ENCODE measurements around the gene BTNL3.
"Not testable (repeated sequence)": the region's sequence is repeated elsewhere in the genome, so short reads cannot be mapped to it uniquely, and the experiment has no call there.

The BTNL3 gene

GRCh38 chr5:180977852-180978251, 10.8 kb upstream of the BTNL3 start:
- H3K9me3 ChIP-seq (ENCODE audit: control insufficient read depth, insufficient read depth, low read length): no peaks in the 10 kb centered on the region
- H3K27me3 ChIP-seq (ENCODE audit: control insufficient read depth, insufficient read depth, low read length): no peaks in the 10 kb centered on the region

GRCh38 chr5:180982008-180982741, 6.5 kb upstream of the BTNL3 start:
- Histone ChIP-seq H3K4me3 (ENCODE audit: low read length) (no peak overlapping the region), H3K27me3 (ENCODE audit: control insufficient read depth, insufficient read depth, low read length) (no peaks in the 10 kb centered on the region), H3K27ac (ENCODE audit: low read length) (no peak overlapping the region), H3K4me1 (ENCODE audit: control insufficient read depth, insufficient read depth, low read length) (no peaks in the 10 kb centered on the region), H3K9me3 (ENCODE audit: control insufficient read depth, insufficient read depth, low read length) (no peaks in the 10 kb centered on the region), H3K36me3 (ENCODE audit: control insufficient read depth, insufficient read depth, low read length) (no peaks in the 10 kb centered on the region)
- DNase-seq (ENCODE audit: low read depth, low spot score): no peak
- WGBS (ENCODE audit: insufficient coverage, insufficient read length): no CpG with 5 or more reads among the region's 23 CpGs

More at GRCh38 chr5:180977852-180978251, 10.8 kb upstream of the BTNL3 start:
- H3K36me3 ChIP-seq (ENCODE audit: control insufficient read depth, insufficient read depth, low read length): no peaks in the 10 kb centered on the region
- DNase-seq (ENCODE audit: low read depth, low spot score): no peak
- H3K4me3 ChIP-seq (ENCODE audit: low read length): no peak overlapping the region
- no peak overlapping the region for H3K27ac ChIP-seq (ENCODE audit: low read length)
- whole genome bisulfite sequencing (ENCODE audit: insufficient coverage, insufficient read length): no CpG with 5 or more reads among the region's 1 CpG
- no peaks in the 10 kb centered on the region for H3K4me1 ChIP-seq (ENCODE audit: control insufficient read depth, insufficient read depth, low read length)

- WGBS (ENCODE audit: insufficient coverage, insufficient read length): no CpG with 5 or more reads among the region's 2 CpGs
- H3K27ac ChIP-seq (ENCODE audit: low read length): no peak overlapping the region
- no peak overlapping the region for H3K4me3 ChIP-seq (ENCODE audit: low read length)
- H3K4me1 ChIP-seq (ENCODE audit: control insufficient read depth, insufficient read depth, low read length): no peaks in the 10 kb centered on the region
- no peaks in the 10 kb centered on the region for H3K27me3 ChIP-seq (ENCODE audit: control insufficient read depth, insufficient read depth, low read length)
- no peak for DNase-seq (ENCODE audit: low read depth, low spot score)
- no peaks in the 10 kb centered on the region for H3K9me3 ChIP-seq (ENCODE audit: control insufficient read depth, insufficient read depth, low read length)
- no peaks in the 10 kb centered on the region for H3K36me3 ChIP-seq (ENCODE audit: control insufficient read depth, insufficient read depth, low read length)
Observed at GRCh38 chr5:180988016-180988415, 630 bp upstream of the BTNL3 start.

- H3K36me3 ChIP-seq (ENCODE audit: control insufficient read depth, insufficient read depth, low read length): no peaks in the 10 kb centered on the region
- DNase-seq (ENCODE audit: low read depth, low spot score): no peak
- H3K27ac ChIP-seq (ENCODE audit: low read length): no peak overlapping the region
- H3K4me1 ChIP-seq (ENCODE audit: control insufficient read depth, insufficient read depth, low read length): no peaks in the 10 kb centered on the region
- H3K4me3 ChIP-seq (ENCODE audit: low read length): no peak overlapping the region
- no peaks in the 10 kb centered on the region for H3K27me3 ChIP-seq (ENCODE audit: control insufficient read depth, insufficient read depth, low read length)
- H3K9me3 ChIP-seq (ENCODE audit: control insufficient read depth, insufficient read depth, low read length): no peaks in the 10 kb centered on the region
- no CpG with 5 or more reads among the region's 16 CpGs for whole genome bisulfite sequencing (ENCODE audit: insufficient coverage, insufficient read length)
Observed at GRCh38 chr5:180990086-180990881, 1.6 kb downstream of the BTNL3 start.

- no peak for DNase-seq (ENCODE audit: low read depth, low spot score)
- Histone ChIP-seq H3K4me1 (ENCODE audit: control insufficient read depth, insufficient read depth, low read length) (no peaks in the 10 kb centered on the region), H3K9me3 (ENCODE audit: control insufficient read depth, insufficient read depth, low read length) (no peaks in the 10 kb centered on the region), H3K4me3 (ENCODE audit: low read length) (no peak overlapping the region), H3K36me3 (ENCODE audit: control insufficient read depth, insufficient read depth, low read length) (no peaks in the 10 kb centered on the region), H3K27me3 (ENCODE audit: control insufficient read depth, insufficient read depth, low read length) (no peaks in the 10 kb centered on the region), H3K27ac (ENCODE audit: low read length) (no peak overlapping the region)
- WGBS (ENCODE audit: insufficient coverage, insufficient read length): no CpG with 5 or more reads among the region's 5 CpGs
Observed at GRCh38 chr5:180990882-180991242, 2.2 kb downstream of the BTNL3 start.

- H3K27me3 ChIP-seq (ENCODE audit: control insufficient read depth, insufficient read depth, low read length): no peaks in the 10 kb centered on the region
Observed at GRCh38 chr5:181001947-181002346, 13.3 kb downstream of the BTNL3 start.

GRCh38 chr5:181005791-181006190, 17.1 kb downstream of the BTNL3 start:
- no CpG with 5 or more reads among the region's 9 CpGs for WGBS (ENCODE audit: insufficient coverage, insufficient read length)
- H3K27me3 ChIP-seq (ENCODE audit: control insufficient read depth, insufficient read depth, low read length): no peaks in the 10 kb centered on the region
- no peak for DNase-seq (ENCODE audit: low read depth, low spot score)

More at GRCh38 chr5:181001947-181002346, 13.3 kb downstream of the BTNL3 start:
- H3K36me3 ChIP-seq (ENCODE audit: control insufficient read depth, insufficient read depth, low read length): no peaks in the 10 kb centered on the region
- no peaks in the 10 kb centered on the region for H3K4me1 ChIP-seq (ENCODE audit: control insufficient read depth, insufficient read depth, low read length)
- no peak overlapping the region for H3K4me3 ChIP-seq (ENCODE audit: low read length)
- no peaks in the 10 kb centered on the region for H3K9me3 ChIP-seq (ENCODE audit: control insufficient read depth, insufficient read depth, low read length)
- H3K27ac ChIP-seq (ENCODE audit: low read length): no peak overlapping the region
- DNase-seq (ENCODE audit: low read depth, low spot score): no peak

GRCh38 chr5:181008136-181008535, 19.5 kb downstream of the BTNL3 start:
- Histone ChIP-seq H3K27me3 (ENCODE audit: control insufficient read depth, insufficient read depth, low read length) (no peaks in the 10 kb centered on the region), H3K27ac (ENCODE audit: low read length) (no peak overlapping the region), H3K36me3 (ENCODE audit: control insufficient read depth, insufficient read depth, low read length) (no peaks in the 10 kb centered on the region), H3K4me1 (ENCODE audit: control insufficient read depth, insufficient read depth, low read length) (no peaks in the 10 kb centered on the region; the same call in 1 of the 2 replicates), H3K9me3 (ENCODE audit: control insufficient read depth, insufficient read depth, low read length) (no peaks in the 10 kb centered on the region), H3K4me3 (ENCODE audit: low read length) (no peak overlapping the region)
- no peak for DNase-seq (ENCODE audit: low read depth, low spot score)
- no CpG with 5 or more reads among the region's 6 CpGs for WGBS (ENCODE audit: insufficient coverage, insufficient read length)

More at GRCh38 chr5:181005791-181006190, 17.1 kb downstream of the BTNL3 start:
- no peak overlapping the region for H3K27ac ChIP-seq (ENCODE audit: low read length)
- no peaks in the 10 kb centered on the region for H3K9me3 ChIP-seq (ENCODE audit: control insufficient read depth, insufficient read depth, low read length)
- no peaks in the 10 kb centered on the region; the same call in 1 of the 2 replicates for H3K4me1 ChIP-seq (ENCODE audit: control insufficient read depth, insufficient read depth, low read length)
- no peak overlapping the region for H3K4me3 ChIP-seq (ENCODE audit: low read length)
- no peaks in the 10 kb centered on the region for H3K36me3 ChIP-seq (ENCODE audit: control insufficient read depth, insufficient read depth, low read length)

- not testable (repeated sequence) for H3K36me3 ChIP-seq (ENCODE audit: control insufficient read depth, insufficient read depth, low read length); H3K27ac ChIP-seq (ENCODE audit: low read length); H3K4me1 ChIP-seq (ENCODE audit: control insufficient read depth, insufficient read depth, low read length); H3K4me3 ChIP-seq (ENCODE audit: low read length); H3K9me3 ChIP-seq (ENCODE audit: control insufficient read depth, insufficient read depth, low read length); H3K27me3 ChIP-seq (ENCODE audit: control insufficient read depth, insufficient read depth, low read length); DNase-seq (ENCODE audit: low read depth, low spot score)
- WGBS (ENCODE audit: insufficient coverage, insufficient read length): no CpG with 5 or more reads among the region's 4 CpGs
Observed at GRCh38 chr5:181010018-181010417, 21.4 kb downstream of the BTNL3 start.

GRCh38 chr5:181014654-181015053, 26.0 kb downstream of the BTNL3 start:
- not testable (repeated sequence) for H3K27ac ChIP-seq (ENCODE audit: low read length); H3K4me1 ChIP-seq (ENCODE audit: control insufficient read depth, insufficient read depth, low read length); H3K9me3 ChIP-seq (ENCODE audit: control insufficient read depth, insufficient read depth, low read length); DNase-seq (ENCODE audit: low read depth, low spot score); H3K36me3 ChIP-seq (ENCODE audit: control insufficient read depth, insufficient read depth, low read length); H3K4me3 ChIP-seq (ENCODE audit: low read length); H3K27me3 ChIP-seq (ENCODE audit: control insufficient read depth, insufficient read depth, low read length)
